ENCODE measurements around the gene SPATA31A6.
"Not testable (repeated sequence)": the region's sequence is repeated elsewhere in the genome, so short reads cannot be mapped to it uniquely, and the experiment has no call there.

Gene SPATA31A6

GRCh38 chr9:42183359-42183758 is at the start of gene SPATA31A6:
TSS of gene SPATA31A6 (plus strand) at chr9:42183659. CDS start at chr9:42183688, 29 bp downstream.
- not testable (repeated sequence) for DNase-seq; H3K4me3 Mint-ChIP-seq; H3K9me3 Mint-ChIP-seq; H3K4me1 Mint-ChIP-seq (ENCODE audit: low read depth); H3K27ac Mint-ChIP-seq; H3K27me3 Mint-ChIP-seq; H3K36me3 Mint-ChIP-seq (ENCODE audit: low read depth)

GRCh38 chr9:42160299-42160698 is 23.2 kb upstream of the SPATA31A6 start:
- DNase-seq; H3K36me3 Mint-ChIP-seq (ENCODE audit: low read depth); H3K4me3 Mint-ChIP-seq; H3K27ac Mint-ChIP-seq; H3K4me1 Mint-ChIP-seq (ENCODE audit: low read depth); H3K9me3 Mint-ChIP-seq; H3K27me3 Mint-ChIP-seq: not testable (repeated sequence)

- H3K36me3 Mint-ChIP-seq (ENCODE audit: low read depth); H3K27me3 Mint-ChIP-seq; DNase-seq; H3K4me3 Mint-ChIP-seq; H3K4me1 Mint-ChIP-seq (ENCODE audit: low read depth); H3K9me3 Mint-ChIP-seq; H3K27ac Mint-ChIP-seq: not testable (repeated sequence)
Measured at GRCh38 chr9:42219861-42220260, 36.4 kb downstream of the SPATA31A6 start.

GRCh38 chr9:42223230-42223629 is 39.8 kb downstream of the SPATA31A6 start:
- H3K4me3 Mint-ChIP-seq; H3K4me1 Mint-ChIP-seq (ENCODE audit: low read depth); H3K27ac Mint-ChIP-seq; DNase-seq; H3K9me3 Mint-ChIP-seq; H3K36me3 Mint-ChIP-seq (ENCODE audit: low read depth); H3K27me3 Mint-ChIP-seq: not testable (repeated sequence)

GRCh38 chr9:42233031-42233430 is 49.6 kb downstream of the SPATA31A6 start:
- H3K4me3 Mint-ChIP-seq; H3K4me1 Mint-ChIP-seq (ENCODE audit: low read depth); H3K27ac Mint-ChIP-seq; DNase-seq; H3K27me3 Mint-ChIP-seq; H3K9me3 Mint-ChIP-seq; H3K36me3 Mint-ChIP-seq (ENCODE audit: low read depth): not testable (repeated sequence)

GRCh38 chr9:42234610-42235009 is 51.2 kb downstream of the SPATA31A6 start:
- not testable (repeated sequence) for H3K27me3 Mint-ChIP-seq; DNase-seq; H3K36me3 Mint-ChIP-seq (ENCODE audit: low read depth); H3K27ac Mint-ChIP-seq; H3K4me1 Mint-ChIP-seq (ENCODE audit: low read depth); H3K9me3 Mint-ChIP-seq; H3K4me3 Mint-ChIP-seq

- H3K36me3 Mint-ChIP-seq (ENCODE audit: low read depth); H3K4me1 Mint-ChIP-seq (ENCODE audit: low read depth): not testable (repeated sequence)
Measured at GRCh38 chr9:42235352-42235991, 52.0 kb downstream of the SPATA31A6 start.

GRCh38 chr9:42236097-42236496 is 52.6 kb downstream of the SPATA31A6 start:
- not testable (repeated sequence) for H3K36me3 Mint-ChIP-seq (ENCODE audit: low read depth); H3K27ac Mint-ChIP-seq; H3K4me1 Mint-ChIP-seq (ENCODE audit: low read depth); DNase-seq; H3K27me3 Mint-ChIP-seq; H3K4me3 Mint-ChIP-seq; H3K9me3 Mint-ChIP-seq

More at GRCh38 chr9:42235352-42235991, 52.0 kb downstream of the SPATA31A6 start:
- H3K4me3 Mint-ChIP-seq, H3K27ac Mint-ChIP-seq, H3K9me3 Mint-ChIP-seq, H3K27me3 Mint-ChIP-seq, DNase-seq: not testable (repeated sequence)

- H3K36me3 Mint-ChIP-seq (ENCODE audit: low read depth); H3K4me3 Mint-ChIP-seq; H3K27me3 Mint-ChIP-seq; H3K9me3 Mint-ChIP-seq; DNase-seq; H3K27ac Mint-ChIP-seq; H3K4me1 Mint-ChIP-seq (ENCODE audit: low read depth): not testable (repeated sequence)
Measured at GRCh38 chr9:42237381-42237780, 53.9 kb downstream of the SPATA31A6 start.

GRCh38 chr9:42238862-42239261 is 55.4 kb downstream of the SPATA31A6 start:
- not testable (repeated sequence) for H3K4me1 Mint-ChIP-seq (ENCODE audit: low read depth); H3K27ac Mint-ChIP-seq; DNase-seq; H3K4me3 Mint-ChIP-seq; H3K27me3 Mint-ChIP-seq; H3K36me3 Mint-ChIP-seq (ENCODE audit: low read depth); H3K9me3 Mint-ChIP-seq
